ENCODE results near the gene FBXO45. TPM values are rescaled to one million over a fixed set of nuclear protein-coding genes. Genes with fewer than 3 reads are reported as not detected.

Gene FBXO45
- total and polyA plus RNA-seq, 9 of the 15 experiments (the other 6 are each of a cell fraction or from before 2014, with no cell fraction given), result 15.2 to 52.8 (median 37.0) TPM

DNA sequence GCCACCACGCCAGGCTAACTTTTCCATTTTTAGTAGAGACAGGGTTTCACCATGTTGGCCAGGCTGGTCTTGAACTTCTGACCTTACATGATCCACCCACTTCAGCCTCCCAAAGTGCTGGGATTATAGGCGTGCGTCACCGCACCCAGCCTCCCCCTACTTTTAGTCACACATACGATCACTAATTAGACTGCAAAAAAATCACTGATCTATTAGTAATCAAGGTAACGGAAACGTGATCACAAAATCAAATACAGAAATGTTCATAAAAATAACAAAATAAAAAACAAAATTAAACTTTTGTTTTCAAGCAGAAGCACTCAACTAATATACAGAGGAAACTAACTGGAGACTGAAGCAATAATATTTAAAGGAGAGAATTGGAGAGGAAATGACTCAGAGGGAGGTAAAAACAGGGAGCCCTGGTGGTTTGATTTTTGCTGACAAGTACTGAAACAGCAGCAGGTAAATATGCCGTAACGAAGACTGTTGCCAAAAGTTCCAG is 4.7 kb upstream of the FBXO45 start (continued):
- TF ChIP-seq ZBTB12 (CRISPR knock-in tag; IDR thresholded peaks at IDR 0.05) (0 out of 2 replicates have a peak, but pooled peaks have one; percentile 9), DPF2 (IDR thresholded peaks at IDR 0.05) (peak; percentile 79), RFX5 (IDR thresholded peaks at IDR 0.05; ENCODE audit: low read depth, low read length) (no peak), FOXK2 (conservative IDR thresholded peaks at IDR 0.05 in 1 of 2, IDR thresholded peaks at IDR 0.05 in 1 of 2; ENCODE audit: low read depth in 2 of 2) (peak; percentile 67 to 69; a peak in 3 of 4 replicates), TAF9B (IDR thresholded peaks at IDR 0.05; ENCODE audit: partially characterized antibody) (peak; percentile 22), ATF7 (IDR thresholded peaks at IDR 0.05) (peak; percentile 29; the same call in 1 of the 2 replicates), NFRKB (IDR thresholded peaks at IDR 0.05; ENCODE audit: low read depth) (peak; percentile 30; the same call in 1 of the 2 replicates), GTF2F1 (IDR thresholded peaks at IDR 0.05; ENCODE audit: low read depth, low read length) (no peak), DACH1 (IDR thresholded peaks at IDR 0.05; ENCODE audit: partially characterized antibody) (peak; percentile 84), HMBOX1 (IDR thresholded peaks at IDR 0.05) (peak; percentile 61), ZNF143 (CRISPR knock-in tag; IDR thresholded peaks at IDR 0.05) (no peak), ZNF316 (IDR thresholded peaks at IDR 0.05) (peak; percentile 98), ZNF740 (CRISPR knock-in tag; IDR thresholded peaks at IDR 0.05) (no peak), ZNF740 (tag; IDR thresholded peaks at IDR 0.05) (no peak), ADNP (tag; IDR thresholded peaks at IDR 0.05) (peak; percentile 72), CREM (IDR thresholded peaks at IDR 0.05; ENCODE audit: low read depth) (peak; percentile 78), CXXC5 (CRISPR knock-in tag; IDR thresholded peaks at IDR 0.05) (0 out of 2 replicates have a peak, but pooled peaks have one; percentile 25), JUND (IDR thresholded peaks at IDR 0.05; ENCODE audit: borderline replicate concordance, low read depth, low read length) (peak; percentile 70), JUND (tag; IDR thresholded peaks at IDR 0.05; ENCODE audit: borderline replicate concordance, low read depth, low read length) (peak; percentile 49; the same call in 1 of the 3 replicates), NCOA2 (IDR thresholded peaks at IDR 0.05; ENCODE audit: partially characterized antibody in 2 of 2) (peak in 1 of 2 experiments; percentile 23), PKNOX1 (IDR thresholded peaks at IDR 0.05) (0 out of 2 replicates have a peak, but pooled peaks have one; percentile 15)
- TF ChIP-seq, protein P1, sequence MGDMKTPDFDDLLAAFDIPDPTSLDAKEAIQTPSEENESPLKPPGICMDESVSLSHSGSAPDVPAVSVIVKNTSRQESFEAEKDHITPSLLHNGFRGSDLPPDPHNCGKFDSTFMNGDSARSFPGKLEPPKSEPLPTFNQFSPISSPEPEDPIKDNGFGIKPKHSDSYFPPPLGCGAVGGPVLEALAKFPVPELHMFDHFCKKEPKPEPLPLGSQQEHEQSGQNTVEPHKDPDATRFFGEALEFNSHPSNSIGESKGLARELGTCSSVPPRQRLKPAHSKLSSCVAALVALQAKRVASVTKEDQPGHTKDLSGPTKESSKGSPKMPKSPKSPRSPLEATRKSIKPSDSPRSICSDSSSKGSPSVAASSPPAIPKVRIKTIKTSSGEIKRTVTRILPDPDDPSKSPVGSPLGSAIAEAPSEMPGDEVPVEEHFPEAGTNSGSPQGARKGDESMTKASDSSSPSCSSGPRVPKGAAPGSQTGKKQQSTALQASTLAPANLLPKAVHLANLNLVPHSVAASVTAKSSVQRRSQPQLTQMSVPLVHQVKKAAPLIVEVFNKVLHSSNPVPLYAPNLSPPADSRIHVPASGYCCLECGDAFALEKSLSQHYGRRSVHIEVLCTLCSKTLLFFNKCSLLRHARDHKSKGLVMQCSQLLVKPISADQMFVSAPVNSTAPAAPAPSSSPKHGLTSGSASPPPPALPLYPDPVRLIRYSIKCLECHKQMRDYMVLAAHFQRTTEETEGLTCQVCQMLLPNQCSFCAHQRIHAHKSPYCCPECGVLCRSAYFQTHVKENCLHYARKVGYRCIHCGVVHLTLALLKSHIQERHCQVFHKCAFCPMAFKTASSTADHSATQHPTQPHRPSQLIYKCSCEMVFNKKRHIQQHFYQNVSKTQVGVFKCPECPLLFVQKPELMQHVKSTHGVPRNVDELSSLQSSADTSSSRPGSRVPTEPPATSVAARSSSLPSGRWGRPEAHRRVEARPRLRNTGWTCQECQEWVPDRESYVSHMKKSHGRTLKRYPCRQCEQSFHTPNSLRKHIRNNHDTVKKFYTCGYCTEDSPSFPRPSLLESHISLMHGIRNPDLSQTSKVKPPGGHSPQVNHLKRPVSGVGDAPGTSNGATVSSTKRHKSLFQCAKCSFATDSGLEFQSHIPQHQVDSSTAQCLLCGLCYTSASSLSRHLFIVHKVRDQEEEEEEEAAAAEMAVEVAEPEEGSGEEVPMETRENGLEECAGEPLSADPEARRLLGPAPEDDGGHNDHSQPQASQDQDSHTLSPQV (IDR thresholded peaks at IDR 0.05), result peak; percentile 15; the same call in 1 of the 2 replicates
